Stimulated activated CD4-positive, alpha-beta T cell treated with anti-CD3 and anti-CD28 coated beads, Interleukin-15, amount 100 ng/mL, for 1 hour (primary cell): ENCODE data around the gene SHISAL1.

Source experiments
- DNase-seq, 2 donors: peaks; one replicate each; pipeline ENCODE4 v3.0.0-alpha.2; 2020; ENCODE audit warnings: low read depth in 1 of 2, low spot score in 1 of 2

The SHISAL1 gene

DNA sequence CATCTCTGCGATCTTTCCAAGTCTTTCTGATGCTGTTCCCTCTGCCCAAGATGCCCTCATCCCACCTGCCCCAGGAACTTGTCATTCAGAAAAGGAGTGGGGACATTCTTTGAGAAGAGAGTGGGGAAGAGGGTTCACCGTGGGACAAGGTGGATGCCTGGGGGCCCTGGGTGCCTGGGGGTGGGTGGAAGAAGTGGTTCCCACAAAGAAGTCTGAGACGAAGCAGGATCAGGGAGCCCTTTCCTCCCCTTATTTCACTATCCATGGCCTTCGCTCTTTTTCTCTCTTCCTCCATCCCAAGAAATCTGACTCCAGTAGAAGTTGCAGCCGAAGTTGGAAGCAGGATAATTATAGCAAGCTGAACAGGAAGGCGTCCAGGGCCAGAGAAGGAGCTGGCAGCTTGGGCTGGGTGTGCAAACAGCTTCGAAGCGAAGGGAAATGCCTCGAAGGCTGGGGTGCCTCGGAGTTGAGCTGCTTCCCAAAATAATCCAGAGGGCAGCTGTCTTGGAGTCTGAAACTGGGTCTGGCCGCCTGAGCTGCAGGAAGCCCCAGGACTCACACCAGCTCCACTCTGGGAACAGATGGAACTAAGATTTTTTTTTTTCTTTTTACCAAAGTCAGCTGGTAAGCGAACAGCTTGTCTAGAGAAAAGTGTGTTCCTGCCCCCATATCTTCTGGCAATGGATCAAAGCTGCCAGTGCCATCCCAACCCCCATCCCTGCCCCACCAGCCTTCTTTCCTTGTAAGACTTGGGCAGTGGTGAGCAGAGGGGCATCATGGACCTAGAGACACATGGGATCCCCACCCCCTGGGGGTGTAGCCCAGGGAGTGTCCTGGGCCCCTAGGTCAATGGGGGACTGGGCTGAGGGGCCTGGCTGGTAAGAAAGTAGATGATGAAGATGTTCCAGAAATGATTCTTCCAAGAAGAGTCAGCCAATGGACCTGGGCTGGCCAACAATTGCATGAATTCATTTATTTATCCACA is 100.5 kb downstream of the SHISAL1 start:
- no peak for DNase-seq

DNA sequence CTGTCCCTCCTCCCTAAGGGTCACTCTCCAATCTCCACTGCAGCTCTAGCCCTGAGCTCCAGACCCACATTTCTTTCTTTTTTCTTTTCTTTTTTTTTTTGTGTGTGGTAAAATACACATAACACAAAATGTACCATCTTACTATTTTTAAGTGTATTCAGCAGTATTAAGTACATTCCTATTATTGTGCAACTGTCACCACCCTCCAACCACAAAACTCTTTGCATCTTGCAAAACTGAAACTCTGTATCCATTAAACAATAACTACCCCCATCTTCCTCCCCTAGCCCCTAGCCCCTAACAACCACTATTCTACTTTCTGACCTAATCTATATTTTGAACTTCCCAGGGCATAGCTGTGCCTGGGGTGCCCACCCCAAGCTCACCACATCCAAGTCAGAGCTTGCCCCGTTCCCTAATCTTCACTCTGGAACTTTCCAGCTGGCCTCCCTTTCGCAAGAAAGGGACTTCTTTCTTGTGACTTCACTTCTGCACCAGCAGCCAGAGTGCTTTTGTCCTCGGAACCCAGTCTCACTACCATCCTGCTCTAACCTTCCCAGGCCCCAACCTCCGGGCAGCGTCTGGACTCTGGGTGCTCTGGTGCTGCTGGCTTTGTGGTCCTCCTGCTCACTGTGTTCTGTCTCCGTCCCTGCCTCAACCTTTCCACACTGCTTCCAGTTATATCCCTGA is 101.3 kb downstream of the SHISAL1 start:
- no peak for DNase-seq

DNA sequence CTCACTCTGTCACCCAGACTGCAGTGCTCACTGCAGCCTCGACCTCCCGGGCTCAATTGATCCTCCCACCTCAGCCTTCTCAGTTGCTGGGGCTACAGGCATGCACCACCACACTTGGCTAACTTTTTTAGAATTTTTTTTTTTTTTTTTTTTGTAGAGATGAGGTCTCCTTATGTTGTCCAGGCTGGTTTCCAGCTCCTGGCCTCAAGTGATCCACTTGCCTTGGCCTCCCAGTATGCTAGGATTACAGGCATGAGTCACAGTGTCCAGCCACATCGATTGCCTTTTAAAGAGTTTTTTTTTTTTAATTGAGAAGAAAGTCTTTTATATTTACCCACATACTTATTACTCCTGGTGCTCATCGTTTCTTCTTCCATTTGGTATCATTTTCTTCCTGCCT is 102.0 kb downstream of the SHISAL1 start:
- no peak for DNase-seq

DNA sequence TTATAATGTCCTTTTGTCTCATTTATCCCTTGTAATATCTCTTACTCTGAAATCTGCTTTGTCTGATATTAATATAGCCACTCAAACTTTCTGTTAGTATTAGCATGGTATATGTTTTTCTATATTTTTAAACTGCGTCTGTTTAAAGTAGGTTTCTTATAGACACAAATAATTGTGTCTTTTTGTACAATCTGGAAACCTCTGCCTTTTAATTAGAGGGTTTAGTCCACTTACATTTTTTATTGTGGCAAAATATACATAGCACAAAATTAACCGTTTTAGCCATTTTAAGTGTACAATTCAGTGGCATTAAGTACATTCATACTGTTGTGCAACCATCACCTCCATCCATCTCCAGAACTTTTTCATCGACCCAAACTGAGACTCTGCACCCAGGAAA is 103.4 kb downstream of the SHISAL1 start:
- DNase-seq: no peak

GRCh38 chr22:44207981-44208317 is 104.8 kb downstream of the SHISAL1 start:
- DNase-seq: no peak

DNA sequence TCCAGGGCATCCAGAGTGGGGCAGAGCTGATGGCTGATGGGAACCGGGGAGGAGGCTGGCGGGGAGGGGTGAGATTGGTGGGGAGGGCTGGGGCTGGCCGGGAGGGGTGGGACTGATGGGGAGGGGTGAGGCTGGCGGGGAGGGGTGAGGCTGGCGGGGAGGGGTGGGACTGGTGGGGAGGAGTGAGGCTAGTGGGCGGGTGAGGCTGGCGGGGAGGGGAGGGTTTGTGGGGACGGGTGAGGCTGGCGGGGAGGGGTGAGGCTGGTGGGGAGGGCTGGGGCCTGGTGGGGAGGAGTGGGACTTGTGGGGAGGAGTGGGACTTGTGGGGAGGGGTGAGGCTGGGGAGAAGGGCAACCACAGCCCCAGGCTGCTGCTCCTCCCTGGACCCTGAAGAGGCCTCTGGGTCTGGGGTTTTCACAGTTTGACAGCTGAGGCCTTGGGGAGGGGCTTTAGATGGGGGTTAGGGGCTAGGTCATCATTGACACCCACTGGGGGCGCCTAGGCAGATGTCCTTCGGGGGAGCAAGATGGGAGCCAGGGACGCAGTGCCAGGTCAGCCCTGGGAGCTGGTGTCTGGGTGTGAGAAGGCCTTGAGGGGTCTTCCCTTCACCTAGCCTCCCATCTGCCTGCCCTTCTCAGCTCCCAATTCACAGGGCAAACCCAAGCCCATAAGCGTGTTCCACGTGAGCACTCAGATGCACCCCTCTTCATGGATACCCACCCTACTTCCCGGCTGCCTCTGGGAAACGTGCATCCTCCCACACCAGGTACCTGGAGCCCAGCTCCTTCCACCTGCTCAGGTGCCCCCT is 105.4 kb downstream of the SHISAL1 start:
- no peak for DNase-seq

- no peak for DNase-seq
Observed at GRCh38 chr22:44206696-44207095, 106.1 kb downstream of the SHISAL1 start.

GRCh38 chr22:44206330-44206645 is 106.5 kb downstream of the SHISAL1 start:
- no peak for DNase-seq

- DNase-seq: no peak
Observed at GRCh38 chr22:44205516-44206329, 107.0 kb downstream of the SHISAL1 start.

- no peak for DNase-seq
Observed at GRCh38 chr22:44204739-44205515, 107.8 kb downstream of the SHISAL1 start.

DNA sequence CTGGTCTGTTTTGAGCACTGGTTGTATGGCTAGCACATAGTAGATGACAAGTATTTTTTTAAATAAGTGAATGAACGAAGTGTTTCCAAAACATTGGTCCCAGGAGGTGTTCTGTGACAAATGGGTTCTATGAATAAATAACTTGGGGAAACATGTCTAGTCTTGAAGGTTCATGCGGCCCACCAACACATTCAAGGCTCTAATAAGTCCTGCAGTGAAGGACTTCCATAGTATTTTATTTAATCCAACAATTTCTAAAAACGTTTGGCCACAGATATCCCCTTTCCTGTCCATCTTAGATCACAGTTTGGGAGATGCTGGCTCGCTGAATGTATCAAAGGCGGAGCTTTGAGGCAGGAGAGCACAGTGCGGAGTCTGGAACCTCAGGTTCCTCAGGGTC is 109.5 kb downstream of the SHISAL1 start:
- DNase-seq: no peak

DNA sequence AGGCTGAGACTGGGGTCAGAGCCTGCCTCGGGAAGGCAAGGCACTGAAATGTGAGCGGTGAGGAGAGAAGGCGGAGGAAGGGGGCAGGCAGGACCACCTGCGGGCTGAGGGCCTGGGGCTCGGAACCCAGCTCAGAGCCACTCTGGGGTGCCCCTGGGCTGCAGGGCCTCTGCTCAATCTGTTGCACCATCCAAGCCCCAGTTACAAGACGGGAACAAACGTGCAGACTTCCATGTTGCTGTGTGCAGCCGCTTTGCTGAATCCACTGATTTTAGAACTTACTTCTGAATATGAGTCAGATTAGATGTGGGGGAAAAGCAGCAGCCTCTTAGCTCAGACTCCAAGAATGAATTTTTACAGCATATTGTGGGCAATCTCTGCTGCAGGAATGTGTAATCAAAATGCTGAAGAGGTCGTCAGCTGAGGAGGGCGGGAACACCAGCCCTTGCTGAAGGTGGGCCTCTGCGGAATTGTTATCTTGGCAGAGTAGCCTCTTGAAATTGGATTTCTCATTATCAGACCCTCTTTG is 110.4 kb downstream of the SHISAL1 start:
- DNase-seq: no peak

DNA sequence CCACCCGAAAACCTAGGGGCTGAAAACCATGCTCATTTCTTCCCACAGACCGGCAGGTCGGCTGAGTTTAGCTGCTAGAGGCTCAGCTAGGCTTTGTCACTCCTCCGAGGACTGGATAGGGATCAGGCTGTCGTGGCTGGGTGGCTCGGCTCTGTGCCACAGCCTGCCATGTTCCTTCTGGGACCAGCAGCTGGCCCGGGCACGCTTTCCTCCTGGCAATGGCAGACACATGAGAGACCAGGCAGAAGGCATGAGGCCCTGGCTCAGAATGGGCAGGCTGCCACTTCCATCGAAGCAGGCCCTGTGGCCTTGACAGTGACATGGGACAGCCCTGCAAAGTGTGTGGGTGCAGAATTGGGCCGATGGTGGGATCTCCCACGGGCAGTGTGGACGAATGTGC is 111.1 kb downstream of the SHISAL1 start:
- no peak for DNase-seq

DNA sequence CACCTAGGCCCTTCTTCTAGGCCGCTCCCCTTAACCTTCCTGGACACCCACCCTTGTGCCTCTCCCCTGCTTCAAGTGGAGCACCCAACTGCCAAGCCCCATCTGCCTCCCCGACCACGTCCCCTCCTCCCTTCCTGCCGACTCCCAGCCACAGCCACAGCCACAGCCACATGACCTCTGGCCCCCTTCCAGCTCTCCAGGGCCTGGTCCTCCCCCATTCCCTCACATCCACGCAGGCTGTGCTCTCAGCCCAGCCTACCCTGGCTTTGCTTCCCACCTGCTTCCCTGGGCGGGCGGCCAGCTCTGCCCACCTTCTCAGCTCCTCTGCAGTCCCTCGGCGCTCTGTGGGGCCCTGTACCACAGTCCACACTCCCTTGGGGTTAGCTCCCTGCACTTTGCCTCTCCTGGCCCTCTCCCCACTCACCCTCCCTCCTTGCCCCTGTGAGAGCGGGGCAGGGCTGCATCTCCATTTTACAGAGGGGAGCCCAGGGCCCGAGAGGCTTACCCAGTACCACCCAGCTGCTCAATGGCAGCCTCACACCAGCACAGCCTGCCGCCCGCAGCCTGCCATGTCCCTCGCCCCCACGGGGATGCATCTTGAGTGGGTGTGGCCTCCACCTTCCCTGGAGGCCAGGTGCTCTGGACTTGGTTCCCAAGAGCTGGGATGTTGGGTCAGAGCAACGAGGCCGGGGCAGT is 111.7 kb downstream of the SHISAL1 start:
- DNase-seq: no peak

GRCh38 chr22:44200451-44200850 is 112.3 kb downstream of the SHISAL1 start:
- no peak for DNase-seq

DNA sequence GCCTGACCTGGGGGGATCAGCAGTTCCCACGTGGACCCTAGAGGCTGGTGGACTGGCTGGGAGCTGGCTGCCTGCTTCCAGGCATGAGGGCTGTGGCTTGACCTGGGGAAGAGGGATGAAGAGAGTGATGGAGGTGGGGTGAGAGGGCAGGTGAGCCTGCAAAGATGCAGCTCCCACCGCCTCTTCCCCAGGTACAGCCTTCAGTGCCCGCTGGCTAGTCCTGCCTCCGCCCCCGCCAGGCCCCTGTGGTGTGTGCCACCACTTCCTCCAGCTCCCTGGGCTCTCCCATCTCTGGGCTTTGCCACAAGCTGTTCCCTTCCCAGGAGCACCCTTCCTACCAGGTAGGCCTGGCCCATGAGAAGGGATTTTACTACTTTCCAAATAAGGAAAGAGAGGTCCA is 112.9 kb downstream of the SHISAL1 start:
- DNase-seq: no peak

DNA sequence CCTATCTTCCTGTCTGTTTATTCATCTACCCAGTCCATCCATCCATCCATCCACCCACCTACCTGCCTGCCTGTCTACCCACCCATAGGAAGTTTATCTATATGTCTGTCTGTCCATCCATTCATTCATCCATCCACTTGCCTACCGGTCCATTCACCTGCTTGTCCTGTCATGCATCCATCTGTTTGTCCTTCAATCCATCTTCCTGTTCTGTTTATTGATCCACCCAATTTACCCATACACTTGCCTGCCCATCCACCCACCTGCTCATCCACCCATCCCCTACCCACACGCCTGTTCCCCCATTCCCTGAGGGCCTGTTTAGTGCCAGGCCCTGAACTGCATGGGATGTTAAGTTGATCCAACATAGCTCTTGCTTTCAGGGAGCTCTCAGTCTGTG is 113.6 kb downstream of the SHISAL1 start:
- no peak for DNase-seq

- no peak for DNase-seq
Observed at GRCh38 chr22:44197271-44197670, 115.5 kb downstream of the SHISAL1 start.

GRCh38 chr22:44196731-44197131 is 116.0 kb downstream of the SHISAL1 start:
- no peak for DNase-seq
